Measurements from ENCODE around the gene ATP8B4.

DNA sequence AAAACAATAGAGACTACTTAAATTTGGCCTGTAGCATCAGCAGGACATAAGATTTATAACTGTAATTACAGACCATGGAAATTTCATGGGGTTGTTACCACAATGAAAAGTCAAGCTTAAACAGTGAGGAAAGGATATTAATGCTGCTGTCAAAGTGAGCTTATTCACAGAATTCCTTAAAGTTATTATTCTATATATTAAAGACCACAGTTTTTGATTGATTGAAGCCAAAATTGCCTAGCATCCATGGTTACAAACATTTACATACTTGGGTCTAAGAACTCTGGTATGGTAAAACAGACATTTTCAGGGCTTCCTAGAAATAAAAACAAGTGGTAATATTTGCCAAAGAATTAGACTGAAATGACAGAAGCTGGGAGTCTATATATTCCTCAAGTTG, 248.6 kb downstream of the ATP8B4 start:
- TF ChIP-seq ARNTL (CRISPR knock-in tag; IDR thresholded peaks at IDR 0.05; ENCODE audit: borderline replicate concordance, low read depth): no peak
- TF ChIP-seq ZFP3 (CRISPR knock-in tag; IDR thresholded peaks at IDR 0.05): no peak
- no peak for TF ChIP-seq ZFP30 (CRISPR knock-in tag; IDR thresholded peaks at IDR 0.05)
- TF ChIP-seq, protein P1, sequence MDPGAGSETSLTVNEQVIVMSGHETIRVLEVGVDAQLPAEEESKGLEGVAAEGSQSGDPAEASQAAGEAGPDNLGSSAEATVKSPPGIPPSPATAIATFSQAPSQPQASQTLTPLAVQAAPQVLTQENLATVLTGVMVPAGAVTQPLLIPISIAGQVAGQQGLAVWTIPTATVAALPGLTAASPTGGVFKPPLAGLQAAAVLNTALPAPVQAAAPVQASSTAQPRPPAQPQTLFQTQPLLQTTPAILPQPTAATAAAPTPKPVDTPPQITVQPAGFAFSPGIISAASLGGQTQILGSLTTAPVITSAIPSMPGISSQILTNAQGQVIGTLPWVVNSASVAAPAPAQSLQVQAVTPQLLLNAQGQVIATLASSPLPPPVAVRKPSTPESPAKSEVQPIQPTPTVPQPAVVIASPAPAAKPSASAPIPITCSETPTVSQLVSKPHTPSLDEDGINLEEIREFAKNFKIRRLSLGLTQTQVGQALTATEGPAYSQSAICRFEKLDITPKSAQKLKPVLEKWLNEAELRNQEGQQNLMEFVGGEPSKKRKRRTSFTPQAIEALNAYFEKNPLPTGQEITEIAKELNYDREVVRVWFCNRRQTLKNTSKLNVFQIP (CRISPR knock-in tag; IDR thresholded peaks at IDR 0.05; ENCODE audit: borderline replicate concordance, low read depth): no peak
- TF ChIP-seq, protein P2, sequence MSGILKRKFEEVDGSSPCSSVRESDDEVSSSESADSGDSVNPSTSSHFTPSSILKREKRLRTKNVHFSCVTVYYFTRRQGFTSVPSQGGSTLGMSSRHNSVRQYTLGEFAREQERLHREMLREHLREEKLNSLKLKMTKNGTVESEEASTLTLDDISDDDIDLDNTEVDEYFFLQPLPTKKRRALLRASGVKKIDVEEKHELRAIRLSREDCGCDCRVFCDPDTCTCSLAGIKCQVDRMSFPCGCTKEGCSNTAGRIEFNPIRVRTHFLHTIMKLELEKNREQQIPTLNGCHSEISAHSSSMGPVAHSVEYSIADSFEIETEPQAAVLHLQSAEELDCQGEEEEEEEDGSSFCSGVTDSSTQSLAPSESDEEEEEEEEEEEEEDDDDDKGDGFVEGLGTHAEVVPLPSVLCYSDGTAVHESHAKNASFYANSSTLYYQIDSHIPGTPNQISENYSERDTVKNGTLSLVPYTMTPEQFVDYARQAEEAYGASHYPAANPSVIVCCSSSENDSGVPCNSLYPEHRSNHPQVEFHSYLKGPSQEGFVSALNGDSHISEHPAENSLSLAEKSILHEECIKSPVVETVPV (CRISPR knock-in tag; IDR thresholded peaks at IDR 0.05): no peak
- TF ChIP-seq, protein P3, sequence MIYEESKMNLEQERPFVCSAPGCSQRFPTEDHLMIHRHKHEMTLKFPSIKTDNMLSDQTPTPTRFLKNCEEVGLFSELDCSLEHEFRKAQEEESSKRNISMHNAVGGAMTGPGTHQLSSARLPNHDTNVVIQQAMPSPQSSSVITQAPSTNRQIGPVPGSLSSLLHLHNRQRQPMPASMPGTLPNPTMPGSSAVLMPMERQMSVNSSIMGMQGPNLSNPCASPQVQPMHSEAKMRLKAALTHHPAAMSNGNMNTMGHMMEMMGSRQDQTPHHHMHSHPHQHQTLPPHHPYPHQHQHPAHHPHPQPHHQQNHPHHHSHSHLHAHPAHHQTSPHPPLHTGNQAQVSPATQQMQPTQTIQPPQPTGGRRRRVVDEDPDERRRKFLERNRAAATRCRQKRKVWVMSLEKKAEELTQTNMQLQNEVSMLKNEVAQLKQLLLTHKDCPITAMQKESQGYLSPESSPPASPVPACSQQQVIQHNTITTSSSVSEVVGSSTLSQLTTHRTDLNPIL (CRISPR knock-in tag; IDR thresholded peaks at IDR 0.05; ENCODE audit: low read depth): no peak
